Loucy (cell line): ENCODE results near the gene MISP.

ENCODE experiments used
- CTCF ChIP-seq: fragments of 200-600 bp; sonication (generic); conservative IDR thresholded peaks from 2 replicates; pipeline ENCODE4 v1.5.1; 2014; ENCODE audit warnings: mild to moderate bottlenecking, antibody characterized with exemption, low read length
- EZH2phosphoT487 ChIP-seq: fragments of 200-600 bp; IDR thresholded peaks from 2 replicates; pipeline ENCODE4 v1.6.1; 2018; ENCODE audit warnings: antibody characterized with exemption, mild to moderate bottlenecking, moderate library complexity, borderline replicate concordance

- TF ChIP-seq EZH2phosphoT487: no peak
- no peak for TF ChIP-seq CTCF
Measured at GRCh38 chr19:718991-719512, 31.9 kb upstream of the MISP start.
